A549 (cell line): ENCODE data around the gene DSP. TPM values are rescaled to one million over a fixed set of nuclear protein-coding genes. Genes with fewer than 3 reads are reported as not detected.

Source experiments
- ATAC-seq, 2 experiments: fragments of 200-7000 bp in 1 of 2; fragments of >200 bp in 1 of 2; cut with Nextera tagmentation in 1 of 2; cut with Tn5 transposase in 1 of 2; 3 replicates each; pipeline versions ENCODE4 v1.8.0 to v1.9.1; 2018 to 2020; ENCODE audit warnings: mild to moderate bottlenecking in 1 of 2, moderate library complexity in 1 of 2
- CTCF ChIA-PET: fragments of 300-600 bp; sonication (Branson Sonifier 250); formaldehyde crosslinking; extraction: SDS; loops from one replicate; lab custom pipeline; 2021; ENCODE audit warnings: antibody characterized with exemption, inconsistent platforms; lab: Yijun Ruan, JAX
- POLR2A ChIA-PET: fragments of 350-600 bp; formaldehyde crosslinking; extraction: SDS; loops from one replicate; lab custom pipeline; 2021; ENCODE audit warnings: antibody characterized with exemption, inconsistent platforms; lab: Yijun Ruan, JAX
- DNase-seq, 2 experiments: peaks; one replicate each; pipeline versions ENCODE4 v3.0.0 to v3.0.0-alpha.2; 2011 to 2016; ENCODE audit warnings: low read depth in 1 of 2, low spot score in 1 of 2
- FAIRE-seq: peaks from 2 replicates; lab custom pipeline; 2011; peaks lifted over from hg19 to GRCh38; lab: Jason Lieb, UNC
- H3K27ac ChIP-seq, 2 experiments: fragments of >200 bp; sonication (Bioruptor Twin); formaldehyde crosslinking; 3 replicates each; pipeline ENCODE4 v1.5.1; 2016 to 2017
- H3K4me1 ChIP-seq: fragments of >200 bp; sonication (Bioruptor Twin); formaldehyde crosslinking; 3 replicates; pipeline ENCODE4 v1.6.1; 2016
- H3K4me2 ChIP-seq: fragments of >200 bp; sonication (Bioruptor Twin); formaldehyde crosslinking; 3 replicates; pipeline ENCODE4 v1.6.1; 2016
- H3K4me3 ChIP-seq: fragments of >200 bp; sonication (Bioruptor Twin); formaldehyde crosslinking; 3 replicates; pipeline ENCODE4 v1.5.1; 2016
- H3K9me3 ChIP-seq: fragments of >200 bp; sonication (Bioruptor Twin); formaldehyde crosslinking; 3 replicates; pipeline ENCODE4 v1.6.1; 2016
- BCL3 ChIP-seq: fragments of >200 bp; sonication (Bioruptor Twin); formaldehyde crosslinking; IDR thresholded peaks from 3 replicates; pipeline ENCODE4 v1.6.1; 2016
- CBX8 ChIP-seq: fragments of 200-600 bp; sonication (generic); IDR thresholded peaks from 2 replicates; pipeline ENCODE4 v1.6.1; 2016
- EHF ChIP-seq: fragments of 250-450 bp; sonication (Bioruptor Pico); IDR thresholded peaks from 2 replicates; pipeline ENCODE4 v1.5.0; 2020; ENCODE audit warnings: mild to moderate bottlenecking
- EHMT2 ChIP-seq: fragments of 200-600 bp; sonication (generic); IDR thresholded peaks from 2 replicates; pipeline ENCODE4 v1.6.1; 2016; ENCODE audit warnings: antibody characterized with exemption, low read depth, mild to moderate bottlenecking, moderate library complexity
- EP300 ChIP-seq, 2 experiments: fragments of >200 bp; sonication (Bioruptor Twin); formaldehyde crosslinking; IDR thresholded peaks; 2 replicates in 1 of 2; 3 replicates in 1 of 2; pipeline ENCODE4 v1.6.1; 2016 to 2017
- ESRRA ChIP-seq: fragments of 150-350 bp; IDR thresholded peaks from 2 replicates; pipeline ENCODE4 v1.6.1; 2014; ENCODE audit warnings: mild to moderate bottlenecking, low read length, borderline replicate concordance
- FOSB ChIP-seq: fragments of 250-450 bp; sonication (Bioruptor Pico); IDR thresholded peaks from 2 replicates; pipeline ENCODE4 v1.5.0; 2020; ENCODE audit warnings: mild to moderate bottlenecking, moderate library complexity
- HEYL ChIP-seq: fragments of 250-450 bp; sonication (Bioruptor Pico); IDR thresholded peaks from 2 replicates; pipeline ENCODE4 v1.8.0; 2021; ENCODE audit warnings: mild to moderate bottlenecking, moderate library complexity
- HMGXB4 ChIP-seq: fragments of 250-450 bp; sonication (Bioruptor Pico); IDR thresholded peaks from 2 replicates; pipeline ENCODE4 v1.5.0; 2021; ENCODE audit warnings: mild to moderate bottlenecking, moderate library complexity, borderline replicate concordance
- HOXB5 ChIP-seq: fragments of 250-450 bp; sonication (Bioruptor Pico); IDR thresholded peaks from 2 replicates; pipeline ENCODE4 v1.5.0; 2020; ENCODE audit warnings: mild to moderate bottlenecking, moderate library complexity
- MAX ChIP-seq: IDR thresholded peaks from 2 replicates; pipeline ENCODE4 v1.6.1; 2012
- MYC ChIP-seq: IDR thresholded peaks from 2 replicates; pipeline ENCODE4 v1.6.1; 2012; ENCODE audit warnings: mild to moderate bottlenecking, inconsistent platforms, low read length, improper control_type of control experiment, borderline replicate concordance
- NFE2L2 ChIP-seq: fragments of 150-350 bp; conservative IDR thresholded peaks from 2 replicates; pipeline ENCODE4 v1.6.1; 2014; ENCODE audit warnings: low read length
- PBX3 ChIP-seq: IDR thresholded peaks from 2 replicates; pipeline ENCODE4 v1.6.1; 2012
- PHF8 ChIP-seq: fragments of 200-600 bp; sonication (generic); IDR thresholded peaks from 2 replicates; pipeline ENCODE4 v1.6.1; 2016; ENCODE audit warnings: low read depth, mild to moderate bottlenecking, antibody characterized with exemption, moderate library complexity, borderline replicate concordance
- POLR2A ChIP-seq: IDR thresholded peaks from 2 replicates; pipeline ENCODE4 v1.6.1; 2012; ENCODE audit warnings: mild to moderate bottlenecking, low read length
- POLR2AphosphoS2 ChIP-seq: conservative IDR thresholded peaks from 2 replicates; pipeline ENCODE4 v1.6.1; 2012; ENCODE audit warnings: low read length, improper control_type of control experiment, inconsistent platforms
- RAD21 ChIP-seq, 2 experiments: fragments of >200 bp in 1 of 2; sonication (Bioruptor Twin) in 1 of 2; formaldehyde crosslinking in 1 of 2; IDR thresholded peaks in 1 of 2; conservative IDR thresholded peaks in 1 of 2; 2 replicates in 1 of 2; 3 replicates in 1 of 2; pipeline ENCODE4 v1.6.1; 2012 to 2018; ENCODE audit warnings: inconsistent platforms in 1 of 2
- REST ChIP-seq: fragments of 200-600 bp; sonication (generic); IDR thresholded peaks from 2 replicates; pipeline ENCODE4 v1.6.1; 2016; ENCODE audit warnings: antibody characterized with exemption, mild to moderate bottlenecking, moderate library complexity
- RNF2 ChIP-seq: fragments of 200-600 bp; sonication (generic); IDR thresholded peaks from 2 replicates; pipeline ENCODE4 v1.6.1; 2016; ENCODE audit warnings: low read depth, mild to moderate bottlenecking, antibody characterized with exemption, moderate library complexity, borderline replicate concordance
- SREBF2 ChIP-seq: fragments of 450-650 bp; IDR thresholded peaks from 2 replicates; pipeline ENCODE4 v1.6.1; 2014; ENCODE audit warnings: mild to moderate bottlenecking, moderate library complexity
- TFCP2L1 ChIP-seq: fragments of 250-450 bp; sonication (Bioruptor Pico); IDR thresholded peaks from 2 replicates; pipeline ENCODE4 v1.5.0; 2021; ENCODE audit warnings: mild to moderate bottlenecking
- TP53 ChIP-seq: fragments of 250-450 bp; sonication (Bioruptor Pico); IDR thresholded peaks from 2 replicates; pipeline ENCODE4 v1.5.0; 2021; ENCODE audit warnings: mild to moderate bottlenecking, moderate library complexity
- ZC3H11A ChIP-seq: fragments of 450-650 bp; IDR thresholded peaks from 2 replicates; pipeline ENCODE4 v1.6.1; 2014; ENCODE audit warnings: antibody characterized with exemption, mild to moderate bottlenecking
- ZNF302 ChIP-seq: fragments of 250-450 bp; sonication (Bioruptor Pico); IDR thresholded peaks from 2 replicates; pipeline ENCODE4 v1.9.0; 2021; ENCODE audit warnings: inconsistent platforms, mild to moderate bottlenecking, moderate library complexity
- WGBS: methylation state at CpG from one replicate; pipeline ENCODE4 v1.1.6; 2017; ENCODE audit errors: missing lambda C conversion rate; 5-methylcytosine and 5-hydroxymethylcytosine counted together
- polyA plus RNA-seq, 4 experiments: library from polyadenylated mRNA; depleted of rRNA in 3 of 4; stranded (reverse); fragments of >200 nt; fragmentation: RNase III in 1 of 4; extraction: RNeasy Plus Mini Kit Qiagen cat#74134 plus additional on column Dnase treatment in 1 of 4; gene quantifications; 2 replicates in 3 of 4; 3 replicates in 1 of 4; pipeline ENCODE4 v1.2.3, GENCODE V29; 2011 to 2017

The DSP gene
- polyA plus RNA-seq, 2 of the 4 experiments (the other 2 are of a cell fraction), result 15.2 to 34.1 TPM

GRCh38 chr6:7523922-7524321 is 17.5 kb upstream of the DSP start:
- Histone ChIP-seq H3K4me3 (no peak overlapping the region), H3K9me3 (no peaks in the 10 kb centered on the region), H3K27ac (no peak overlapping the region), H3K4me1 (no peaks in the 10 kb centered on the region), H3K4me2 (no peak overlapping the region)
- ATAC-seq (no peak), DNase-seq (no peak), FAIRE-seq (no peak)
- POLR2A ChIA-PET, result no interaction called here
- CTCF ChIA-PET, result interaction anchor here (0.7 kb wide), 1 partner anchor 19 kb away, joined by 3 read pairs; no protein-coding TSS in a partner anchor
- WGBS, result 33% methylated on average over 2 of the region's 2 CpGs
- TF ChIP-seq POLR2AphosphoS2 (no peak), PBX3 (no peak), SREBF2 (no peak), HEYL (no peak), PHF8 (no peak), POLR2A (no peak), NFE2L2 (no peak), ESRRA (no peak), EP300 (IDR thresholded peaks at IDR 0.05) (no peak), ZNF302 (CRISPR knock-in tag) (no peak), MYC (no peak)

GRCh38 chr6:7526755-7527154 is 14.7 kb upstream of the DSP start:
- Histone ChIP-seq H3K4me2 (no peak overlapping the region), H3K4me1 (no peaks in the 10 kb centered on the region), H3K9me3 (no peaks in the 10 kb centered on the region), H3K27ac (no peak overlapping the region), H3K4me3 (no peak overlapping the region)
- POLR2A ChIA-PET, result no interaction called here
- CTCF ChIA-PET, result interaction anchor here (0.6 kb wide), 1 partner anchor 38 kb away, joined by 3 read pairs; no protein-coding TSS in a partner anchor
- FAIRE-seq (no peak), ATAC-seq (no peak), DNase-seq (no peak)
- WGBS, result 78% methylated on average over 11 of the region's 11 CpGs
- no peak for TF ChIP-seq MAX
- no peak for TF ChIP-seq TP53 (CRISPR knock-in tag)
- no peak for TF ChIP-seq HEYL
- TF ChIP-seq HMGXB4 (CRISPR knock-in tag), result no peak
- no peak for TF ChIP-seq TFCP2L1 (CRISPR knock-in tag)
- TF ChIP-seq EHMT2, result no peak
- no peak for TF ChIP-seq BCL3

- CTCF ChIA-PET, result no interaction called here
- no peak for FAIRE-seq
- ATAC-seq, result no peak
These were observed 12.9 kb upstream of the DSP start for GRCh38 chr6:7528565-7528964.

More at GRCh38 chr6:7528565-7528964, 12.9 kb upstream of the DSP start:
- WGBS, result 50% methylated on average over 5 of the region's 5 CpGs
- Histone ChIP-seq H3K4me3 (no peak overlapping the region), H3K4me2 (no peak overlapping the region), H3K4me1 (no peaks in the 10 kb centered on the region), H3K9me3 (no peaks in the 10 kb centered on the region), H3K27ac (no peak overlapping the region)
- TF ChIP-seq EHF (CRISPR knock-in tag), result no peak
- no peak for TF ChIP-seq FOSB (CRISPR knock-in tag)
- TF ChIP-seq PBX3, result no peak
- no peak for TF ChIP-seq HOXB5 (CRISPR knock-in tag)
- no peak for TF ChIP-seq ZC3H11A
- no peak for TF ChIP-seq RAD21 (conservative IDR thresholded peaks at IDR 0.05 in 1 of 2, IDR thresholded peaks at IDR 0.05 in 1 of 2)
- no peak for TF ChIP-seq RNF2
- no peak for TF ChIP-seq REST
- TF ChIP-seq PHF8, result no peak
- TF ChIP-seq CBX8, result no peak
- POLR2A ChIA-PET, result no interaction called here
- DNase-seq, result no peak
